ENCODE results near the gene PYDC2. TPM values are rescaled to one million over a fixed set of nuclear protein-coding genes. Genes with fewer than 3 reads are reported as not detected.
"Not testable (repeated sequence)": the region's sequence is repeated elsewhere in the genome, so short reads cannot be mapped to it uniquely, and the experiment has no call there.

Gene PYDC2
- total RNA-seq, 1 donor from 2014 or later = not detected

- no peak for DNase-seq (ENCODE audit: extremely low read depth, low read depth, low spot score)
These were observed 603 bp upstream of the PYDC2 start for GRCh38 chr3:191460360-191460759.

DNA sequence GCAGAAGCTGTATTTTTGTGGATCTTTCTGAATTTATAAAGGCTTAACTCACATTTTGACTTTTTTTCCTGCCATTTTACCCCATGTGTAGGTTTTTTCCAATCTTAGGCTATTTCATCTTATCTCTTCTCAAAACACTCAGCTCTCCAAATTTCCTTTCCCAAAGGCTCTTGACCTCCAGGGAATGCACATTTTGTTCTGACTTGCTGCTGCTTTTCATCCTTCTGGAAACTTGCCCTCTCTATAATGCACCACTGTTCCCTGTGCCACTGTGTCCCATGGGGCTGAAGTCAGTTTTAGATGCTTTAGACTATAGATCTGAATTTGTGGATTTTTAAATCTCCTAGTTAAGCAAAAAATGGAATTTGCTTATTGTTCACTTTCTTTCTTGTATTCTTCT lies 9.1 kb downstream of the PYDC2 start:
- DNase-seq (ENCODE audit: extremely low read depth, low read depth, low spot score) = no peak

GRCh38 chr3:191470545-191470944 lies 9.6 kb downstream of the PYDC2 start:
- no peak for DNase-seq (ENCODE audit: extremely low read depth, low read depth, low spot score)

GRCh38 chr3:191473661-191474198 lies 12.8 kb downstream of the PYDC2 start:
- DNase-seq (ENCODE audit: extremely low read depth, low read depth, low spot score) = no peak

GRCh38 chr3:191476066-191476772 lies 15.3 kb downstream of the PYDC2 start:
- DNase-seq (ENCODE audit: extremely low read depth, low read depth, low spot score) = no peak

- not testable (repeated sequence) for DNase-seq (ENCODE audit: extremely low read depth, low read depth, low spot score)
These were observed 23.0 kb downstream of the PYDC2 start for GRCh38 chr3:191483994-191484393.

DNA sequence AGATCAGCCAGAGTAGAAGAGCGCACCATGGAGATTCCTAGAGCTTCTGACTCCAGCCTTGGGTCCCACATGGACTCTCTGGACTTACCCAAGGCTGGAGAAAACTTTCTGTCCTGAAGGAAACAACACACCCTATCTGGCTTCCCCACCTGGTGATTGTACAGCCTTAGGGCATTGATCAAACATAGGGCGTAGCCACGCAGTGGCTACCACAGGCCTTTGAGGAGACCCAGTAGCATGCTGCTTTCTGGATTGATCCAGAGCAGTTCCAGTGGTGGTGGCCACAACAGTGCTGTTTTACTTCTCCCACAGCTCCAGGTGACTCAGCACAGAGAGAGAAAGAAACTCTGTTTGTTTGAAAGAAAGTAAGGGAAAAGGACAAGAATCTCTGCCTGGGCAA lies 23.5 kb downstream of the PYDC2 start:
- no peak for DNase-seq (ENCODE audit: extremely low read depth, low read depth, low spot score)

- DNase-seq (ENCODE audit: extremely low read depth, low read depth, low spot score) = no peak
These were observed 31.6 kb downstream of the PYDC2 start for GRCh38 chr3:191492601-191493000.

DNA sequence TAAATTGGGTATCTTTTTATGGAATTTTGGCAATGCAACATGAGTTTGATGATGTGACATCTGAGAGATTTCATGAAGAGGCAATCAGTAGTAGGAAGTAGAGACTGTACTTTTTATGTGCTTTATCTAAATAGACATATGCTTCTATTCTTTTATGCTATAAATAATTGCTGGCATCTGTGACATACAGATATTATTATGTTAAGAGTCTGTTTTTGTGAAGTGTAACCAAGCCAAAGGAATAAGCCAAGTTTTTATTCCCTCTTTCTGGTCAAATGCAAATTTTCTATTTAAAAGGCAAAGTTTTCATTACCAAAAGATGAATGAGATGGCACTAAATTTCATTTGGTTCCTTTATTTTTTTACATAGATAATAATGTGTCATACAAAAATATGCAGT lies 32.4 kb downstream of the PYDC2 start:
- no peak for DNase-seq (ENCODE audit: extremely low read depth, low read depth, low spot score)

DNA sequence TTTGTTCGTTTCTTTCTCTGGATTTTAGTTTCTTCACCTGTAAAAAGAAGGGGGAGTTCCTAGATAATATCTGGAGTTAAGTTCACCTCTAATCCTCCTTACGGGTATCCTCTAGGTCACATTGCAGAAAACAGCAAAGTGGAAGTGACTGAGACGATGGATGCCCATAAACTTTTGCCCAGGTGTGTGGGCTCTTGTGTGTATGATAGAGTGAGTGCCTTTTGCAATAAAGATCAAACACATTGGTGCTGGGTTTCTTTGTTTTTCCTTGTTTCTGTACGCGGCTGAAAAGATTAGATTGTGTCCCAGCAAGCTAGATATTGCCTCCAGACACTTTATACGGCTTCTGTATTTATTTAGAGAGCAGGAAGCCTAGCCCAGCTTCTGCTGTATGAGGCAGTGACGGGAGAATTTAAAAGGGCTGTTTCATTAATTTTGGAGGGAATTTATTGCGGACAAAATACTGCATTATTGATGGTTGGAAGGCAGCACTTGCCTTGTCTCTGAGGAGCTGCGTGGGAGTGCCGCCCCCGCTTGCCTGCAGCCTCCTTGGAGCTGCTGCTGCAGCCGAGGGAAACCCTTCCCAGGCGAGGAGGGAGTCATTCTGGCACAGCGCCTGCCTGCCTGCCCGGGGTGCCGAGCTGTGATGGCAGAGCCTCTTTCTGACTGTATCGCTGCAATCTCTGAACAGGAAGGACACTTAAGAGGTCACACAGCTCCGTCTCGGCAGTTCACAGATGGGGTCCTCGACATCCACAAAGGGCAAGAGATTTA lies 38.5 kb downstream of the PYDC2 start:
- no peak for DNase-seq (ENCODE audit: extremely low read depth, low read depth, low spot score)

DNA sequence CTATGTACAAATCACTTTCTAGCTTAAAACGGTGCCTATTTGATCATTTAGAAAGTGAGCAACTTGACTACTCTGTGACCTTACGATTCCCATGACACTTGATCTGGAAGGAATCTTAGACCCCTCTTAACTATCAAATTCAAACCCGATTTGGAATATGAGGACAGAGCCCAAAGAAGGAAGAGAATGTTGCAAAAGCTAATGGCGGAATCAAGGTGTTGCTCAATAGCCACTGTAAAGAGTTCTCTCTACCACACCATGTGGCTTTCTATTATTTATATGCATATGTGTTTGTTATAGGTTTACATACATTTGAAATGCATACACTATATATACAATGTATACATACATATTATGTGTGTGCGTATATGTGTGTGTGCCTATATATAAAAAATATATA lies 39.9 kb downstream of the PYDC2 start:
- DNase-seq (ENCODE audit: extremely low read depth, low read depth, low spot score) = no peak

- no peak for DNase-seq (ENCODE audit: extremely low read depth, low read depth, low spot score)
These were observed 41.6 kb downstream of the PYDC2 start for GRCh38 chr3:191502583-191502982.

GRCh38 chr3:191509078-191509477 lies 48.1 kb downstream of the PYDC2 start:
- DNase-seq (ENCODE audit: extremely low read depth, low read depth, low spot score) = no peak

Other genes with a start within 250 kb of the PYDC2 start
- gene CCDC50, start 131.8 kb upstream of the PYDC2 start, total RNA-seq = 133 and 144 TPM in 2 replicates
- gene UTS2B, start 130.6 kb upstream of the PYDC2 start, total RNA-seq = 0.29 and 1.1 TPM in 2 replicates

All from glomerular endothelial cell (primary cell).